Breast epithelium (tissue), 4 donors: ENCODE results near the gene DENND2C. TPM values are rescaled to one million over a fixed set of nuclear protein-coding genes. Genes with fewer than 3 reads are reported as not detected.

Source experiments
- DNase-seq, 2 donors: peaks; one replicate each; pipeline ENCODE4 v3.0.0-alpha.2; 2019; ENCODE audit warnings: low spot score in 2 of 2
- H3K27ac ChIP-seq, 2 donors: fragments of 200-600 bp; sonication (generic) in 1 of 2; one replicate each; pipeline ENCODE4 v1.5.1; 2016 to 2019; ENCODE audit warnings: mild to moderate bottlenecking in 1 of 2
- H3K27me3 ChIP-seq, 2 donors: fragments of 200-600 bp; sonication (generic) in 1 of 2; one replicate each; pipeline versions ENCODE4 v1.5.1 to v1.6.0; 2017 to 2019; ENCODE audit warnings: control low read depth in 1 of 2, mild to moderate bottlenecking in 1 of 2
- H3K36me3 ChIP-seq: fragments of 200-600 bp; one replicate; pipeline ENCODE4 v1.5.1; 2019
- H3K4me1 ChIP-seq, 2 donors: fragments of 200-600 bp; sonication (generic); one replicate each; pipeline ENCODE4 v1.5.1; 2016 to 2019; ENCODE audit warnings: control low read depth in 1 of 2
- H3K4me3 ChIP-seq, 3 donors: fragments of 200-600 bp; sonication (generic); 1 replicate in 2 of 3; 2 replicates in 1 of 3; pipeline ENCODE4 v1.5.1; 2016 to 2019; ENCODE audit warnings: mild to moderate bottlenecking in 3 of 3, moderate library complexity in 2 of 3
- H3K9me3 ChIP-seq, 2 donors: fragments of 200-600 bp; sonication (generic) in 1 of 2; one replicate each; pipeline ENCODE4 v1.5.1; 2016 to 2019; ENCODE audit warnings: control low read depth in 1 of 2
- CTCF ChIP-seq, 3 donors: fragments of 450-650 bp; IDR thresholded peaks; one replicate each; pipeline ENCODE4 v1.5.1; 2016 to 2017; ENCODE audit warnings: antibody characterized with exemption in 3 of 3, mild to moderate bottlenecking in 3 of 3, moderate library complexity in 3 of 3
- POLR2A ChIP-seq: fragments of 450-650 bp; IDR thresholded peaks from one replicate; pipeline ENCODE4 v1.6.1; 2016; ENCODE audit warnings: antibody characterized with exemption, mild to moderate bottlenecking, moderate library complexity
- POLR2AphosphoS5 ChIP-seq, 3 donors: sonication (generic); formaldehyde crosslinking; IDR thresholded peaks; one replicate each; pipeline ENCODE4 v1.6.1; 2017; ENCODE audit warnings: antibody characterized with exemption in 3 of 3
- intact Hi-C: fragments of 100-400 bp; cut with DNase I; formaldehyde crosslinking; loops from one replicate; pipeline ENCODE4 v1.15.1; 2023; ENCODE audit warnings: low total_unique reads
- total RNA-seq, 3 donors: library from RNA; depleted of rRNA; stranded (reverse); fragments of >200 nt; gene quantifications; one replicate each; pipeline ENCODE4 v1.1.0, GENCODE V29; 2016

Gene DENND2C
- total RNA-seq, 3 donors from 2014 or later: 2.6 to 5.9 (median 3.3) TPM

- no peaks in the 10 kb centered on the region for H3K36me3 ChIP-seq
- no peak for DNase-seq
- intact Hi-C loops: no loop called here
- H3K27ac ChIP-seq: no peak overlapping the region
- no peak for TF ChIP-seq POLR2AphosphoS5 (IDR thresholded peaks at IDR 0.05)
- TF ChIP-seq POLR2A: no peak
- TF ChIP-seq CTCF (IDR thresholded peaks at IDR 0.05): no peak
- H3K4me3 ChIP-seq: no peak overlapping the region
- H3K9me3 ChIP-seq: no peaks in the 10 kb centered on the region
- H3K4me1 ChIP-seq: no peaks in the 10 kb centered on the region
- no peaks in the 10 kb centered on the region for H3K27me3 ChIP-seq
These were observed 32.9 kb upstream of the DENND2C start for GRCh38 chr1:114702737-114703136.

- no peak overlapping the region for H3K4me3 ChIP-seq
- DNase-seq: no peak
- no peaks in the 10 kb centered on the region for H3K36me3 ChIP-seq
- no peak overlapping the region for H3K27ac ChIP-seq
- intact Hi-C loops: no loop called here
- no peaks in the 10 kb centered on the region for H3K9me3 ChIP-seq
- H3K27me3 ChIP-seq: no peaks in the 10 kb centered on the region
- no peaks in the 10 kb centered on the region for H3K4me1 ChIP-seq
- TF ChIP-seq CTCF (IDR thresholded peaks at IDR 0.05): no peak
- no peak for TF ChIP-seq POLR2AphosphoS5 (IDR thresholded peaks at IDR 0.05)
These were observed 32.1 kb upstream of the DENND2C start for GRCh38 chr1:114701931-114702330.

GRCh38 chr1:114700036-114700600 lies 30.3 kb upstream of the DENND2C start:
- Histone ChIP-seq H3K36me3 (no peaks in the 10 kb centered on the region), H3K27ac (no peak overlapping the region), H3K27me3 (no peaks in the 10 kb centered on the region), H3K4me1 (no peaks in the 10 kb centered on the region), H3K9me3 (no peaks in the 10 kb centered on the region), H3K4me3 (no peak overlapping the region)
- intact Hi-C loops: no loop called here
- no peak for DNase-seq
- no peak for TF ChIP-seq CTCF (IDR thresholded peaks at IDR 0.05)

- H3K36me3 ChIP-seq: no peaks in the 10 kb centered on the region
- no peaks in the 10 kb centered on the region for H3K9me3 ChIP-seq
- no peak overlapping the region for H3K4me3 ChIP-seq
- no peak for DNase-seq
- H3K27me3 ChIP-seq: no peaks in the 10 kb centered on the region
- TF ChIP-seq POLR2AphosphoS5 (IDR thresholded peaks at IDR 0.05) (no peak), POLR2A (no peak), CTCF (IDR thresholded peaks at IDR 0.05) (no peak)
- H3K27ac ChIP-seq: no peak overlapping the region
- no peaks in the 10 kb centered on the region for H3K4me1 ChIP-seq
- intact Hi-C loops: no loop called here
These were observed 27.0 kb upstream of the DENND2C start for GRCh38 chr1:114696810-114697209.

- H3K4me3 ChIP-seq: no peak within 1 kb of the TSS
- DNase-seq: no peak
- no peak for TF ChIP-seq POLR2A
- H3K27me3 ChIP-seq: no peaks in the 10 kb centered on the region
- H3K4me1 ChIP-seq: no peaks in the 10 kb centered on the region
- H3K27ac ChIP-seq: no peak within 1 kb of the TSS
- H3K9me3 ChIP-seq: no peaks in the 10 kb centered on the region
- intact Hi-C loops: no loop called here
- H3K36me3 ChIP-seq: no peaks in the 10 kb centered on the region
These were observed 25.7 kb upstream of the DENND2C start, which contains the start of gene AMPD1 for GRCh38 chr1:114695430-114696058. TSS of gene AMPD1 (minus strand) at chr1:114695546. CDS start at chr1:114695471, 75 bp downstream.
